ENCODE measurements around the gene TCF4.

Gene TCF4

GRCh38 chr18:55314031-55314430 lies 274.0 kb downstream of the TCF4 start:
- no peak for FAIRE-seq

GRCh38 chr18:55310863-55311262 lies 277.1 kb downstream of the TCF4 start:
- no peak for FAIRE-seq

- FAIRE-seq: no peak
Measured at GRCh38 chr18:55310044-55310676, 277.8 kb downstream of the TCF4 start.

- FAIRE-seq: no peak
Measured at GRCh38 chr18:55309249-55309648, 278.7 kb downstream of the TCF4 start.

- FAIRE-seq: no peak
Measured at GRCh38 chr18:55307505-55307904, 280.5 kb downstream of the TCF4 start.

DNA sequence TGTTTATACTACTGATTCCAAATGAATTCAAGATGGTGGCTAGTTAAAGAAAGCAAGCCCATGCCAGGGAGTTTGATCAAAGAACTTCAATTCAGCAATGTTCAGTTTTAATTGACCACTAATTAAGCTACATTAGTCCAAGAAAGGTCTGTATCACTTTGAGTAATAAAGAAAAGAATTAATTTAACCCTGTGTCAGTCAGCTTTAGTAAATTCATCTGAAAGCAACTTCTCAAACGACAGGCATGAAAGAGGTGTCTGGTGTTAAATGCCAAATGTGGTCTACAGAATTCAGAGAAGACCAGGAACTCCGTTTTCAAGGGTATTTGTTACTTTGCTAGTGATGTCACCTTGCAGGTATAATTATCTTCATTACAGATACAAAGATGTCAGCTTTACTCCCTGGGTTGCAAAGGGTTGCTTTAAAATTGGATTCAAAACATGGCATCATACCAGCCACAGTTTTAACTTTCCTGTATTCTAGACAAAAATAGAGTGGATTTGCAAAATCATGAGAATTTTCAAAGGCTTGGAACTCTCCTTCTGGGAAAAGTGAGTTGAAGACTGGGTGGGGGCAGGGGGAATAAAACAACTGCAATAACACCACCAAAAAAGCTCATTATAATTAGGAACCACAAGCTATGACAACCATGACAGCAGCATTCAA lies 281.5 kb downstream of the TCF4 start:
- FAIRE-seq: no peak

GRCh38 chr18:55302167-55302833 lies 285.7 kb downstream of the TCF4 start:
- FAIRE-seq: no peak

DNA sequence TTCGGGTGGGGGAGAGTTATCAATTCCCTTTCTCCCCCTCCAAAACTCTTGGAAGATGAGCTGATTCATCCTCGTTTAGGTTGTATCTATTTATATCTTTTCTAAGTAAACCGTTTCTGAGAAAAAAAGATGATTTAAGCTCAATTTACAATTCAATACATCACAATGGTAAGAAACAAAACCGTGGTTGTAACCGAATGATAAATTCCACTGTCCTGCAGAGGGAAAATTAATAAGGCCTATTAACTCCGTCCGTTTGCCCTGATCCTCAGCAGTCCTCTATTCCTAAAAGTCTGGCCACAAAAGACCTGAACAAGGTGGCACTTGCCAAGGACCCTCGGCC lies 286.2 kb downstream of the TCF4 start:
- FAIRE-seq: no peak

DNA sequence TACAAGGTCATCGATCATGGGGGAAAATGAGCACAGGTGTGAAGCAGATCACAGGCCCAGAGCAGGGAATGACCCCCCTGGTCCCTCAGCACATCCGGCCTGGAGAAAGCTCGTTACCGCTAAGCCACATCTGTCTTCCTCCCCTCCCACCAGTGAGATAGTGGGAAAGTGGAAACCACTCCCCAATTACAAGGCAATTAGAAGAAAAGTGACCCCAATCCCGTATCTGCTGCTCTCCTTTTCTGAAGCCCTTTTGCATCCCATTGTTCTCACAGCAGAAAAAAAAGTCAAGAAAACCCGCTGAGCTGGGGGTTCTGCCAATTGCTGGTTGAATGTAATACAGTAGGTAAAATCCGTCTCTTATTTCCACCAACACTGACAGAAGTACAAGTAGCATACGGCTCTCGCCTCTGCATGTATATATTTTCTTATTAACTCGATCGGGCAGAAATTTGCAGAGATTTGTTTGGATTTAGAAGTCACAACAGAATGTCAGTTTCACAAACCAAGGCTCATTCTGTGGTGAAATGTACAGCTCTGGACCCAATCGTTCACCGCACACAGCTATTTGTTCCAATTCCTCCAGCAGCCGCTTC lies 287.0 kb downstream of the TCF4 start:
- no peak for FAIRE-seq

- no peak for FAIRE-seq
Measured at GRCh38 chr18:55300421-55300935, 287.5 kb downstream of the TCF4 start.

DNA sequence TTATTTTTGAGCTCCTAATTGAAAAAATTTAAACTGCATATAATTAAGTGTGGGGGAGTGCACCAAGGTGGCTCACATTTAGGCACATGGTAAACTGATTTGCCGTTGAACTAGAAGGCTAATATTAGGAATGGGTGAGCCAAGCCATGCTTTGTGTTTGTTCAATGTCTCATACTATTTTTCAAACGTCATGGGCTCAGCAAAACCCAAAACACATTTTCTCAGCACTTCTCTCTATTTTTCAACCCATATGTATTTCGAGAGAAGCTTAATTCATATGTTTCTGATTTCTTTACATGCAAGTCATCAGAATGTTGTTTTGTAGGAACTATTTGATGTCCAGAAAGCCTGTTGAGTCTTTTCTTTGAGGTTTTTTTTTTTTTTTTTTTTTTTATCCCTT lies 291.2 kb downstream of the TCF4 start:
- no peak for FAIRE-seq

DNA sequence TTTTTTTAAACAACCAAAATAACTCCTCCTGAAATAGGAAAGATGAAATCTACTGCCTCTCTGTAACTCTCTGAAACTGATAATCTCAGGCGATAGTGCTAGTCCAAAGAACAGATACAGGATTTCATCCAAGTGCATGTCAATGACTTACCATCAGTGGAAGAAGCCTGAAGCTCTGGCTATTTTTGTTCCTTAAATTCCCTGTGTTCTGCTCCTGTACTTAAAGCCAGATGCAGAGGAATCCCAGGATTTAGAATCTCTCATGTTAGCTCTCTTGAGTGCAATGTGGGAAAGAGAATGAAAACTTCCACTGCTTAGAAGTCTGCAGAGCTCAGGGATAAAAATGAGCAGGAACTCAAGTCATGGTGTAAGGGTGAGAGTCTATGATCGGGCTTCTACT lies 291.9 kb downstream of the TCF4 start:
- no peak for FAIRE-seq

GRCh38 chr18:55290898-55291297 lies 297.1 kb downstream of the TCF4 start:
- FAIRE-seq: no peak

- no peak for FAIRE-seq
Measured at GRCh38 chr18:55289775-55290174, 298.2 kb downstream of the TCF4 start.

DNA sequence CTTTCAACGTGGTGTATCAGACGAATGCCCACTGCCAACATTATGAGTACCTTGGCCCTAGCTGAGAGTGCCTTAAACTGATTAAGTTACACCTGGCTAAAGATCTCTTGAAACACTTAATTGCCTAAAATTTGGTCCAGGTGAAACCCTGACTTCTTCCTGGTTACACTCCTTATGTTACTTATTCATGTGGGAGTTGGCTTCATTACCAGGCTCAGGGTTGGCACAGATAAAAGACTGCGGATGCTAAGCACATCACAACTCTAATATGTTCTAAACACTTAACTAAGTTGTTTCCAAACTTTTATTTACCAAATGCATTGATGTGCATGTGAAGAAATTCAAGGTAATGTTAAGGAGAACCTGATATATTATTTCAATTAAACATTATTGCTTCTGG lies 298.9 kb downstream of the TCF4 start:
- FAIRE-seq: no peak

- no peak for FAIRE-seq
Measured at GRCh38 chr18:55287935-55288868, 299.8 kb downstream of the TCF4 start.

DNA sequence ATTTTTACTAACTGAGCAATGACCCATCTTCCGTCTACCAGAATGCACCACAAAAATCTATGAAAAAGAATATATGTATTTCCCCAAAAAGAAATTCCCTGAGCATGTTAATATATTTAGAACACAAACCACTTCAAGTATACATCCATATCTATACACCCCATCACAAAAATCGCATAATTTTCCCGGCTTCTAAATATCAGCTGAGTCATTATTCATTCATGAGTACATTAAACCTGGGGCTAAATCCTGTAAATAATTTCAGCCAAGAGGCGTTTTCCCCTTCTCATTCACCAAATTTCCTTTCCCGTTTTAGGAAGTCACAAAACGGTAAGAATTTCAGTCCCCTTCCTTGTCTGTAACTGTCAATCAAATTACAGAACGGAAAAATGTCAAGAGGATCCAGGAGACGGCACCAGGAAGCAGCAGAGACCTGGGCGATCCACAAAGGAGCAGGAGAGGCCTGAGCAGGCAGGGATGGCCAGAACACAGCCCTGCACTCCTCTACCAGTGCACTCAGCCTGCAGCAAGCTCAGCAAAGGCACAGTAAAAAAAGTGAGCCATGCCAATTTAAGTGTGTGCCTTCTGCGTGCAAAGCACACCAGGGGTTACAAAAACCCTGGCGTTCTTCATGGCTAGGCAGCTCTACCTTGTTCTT lies 300.7 kb downstream of the TCF4 start:
- FAIRE-seq: no peak

DNA sequence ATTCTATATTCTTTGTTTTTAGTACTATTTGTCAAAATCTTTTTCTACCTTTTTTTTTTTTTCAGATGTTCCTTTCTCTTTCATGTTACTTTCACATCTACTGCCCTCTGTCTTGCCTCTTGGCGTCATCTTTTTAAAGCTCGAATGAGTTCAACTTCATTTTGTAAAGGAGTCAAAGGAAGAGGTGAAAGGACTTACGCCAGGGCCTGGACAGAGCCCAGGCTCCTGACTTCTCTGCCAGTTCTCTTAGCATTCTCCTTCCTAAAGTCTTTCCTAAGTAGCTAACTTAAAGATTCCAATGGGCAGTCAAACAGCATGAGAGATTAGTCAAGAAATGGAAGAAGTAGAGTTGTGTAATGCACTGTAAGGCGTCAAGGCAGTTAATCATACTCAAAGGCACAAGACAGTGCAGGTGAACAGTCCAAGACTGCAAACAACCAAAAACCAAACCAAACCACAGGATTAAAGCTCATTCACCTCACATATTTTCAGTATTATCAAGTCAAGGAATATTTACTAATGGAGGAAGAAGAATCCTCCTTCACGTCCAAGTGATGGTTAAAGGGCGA lies 301.7 kb downstream of the TCF4 start:
- no peak for FAIRE-seq

DNA sequence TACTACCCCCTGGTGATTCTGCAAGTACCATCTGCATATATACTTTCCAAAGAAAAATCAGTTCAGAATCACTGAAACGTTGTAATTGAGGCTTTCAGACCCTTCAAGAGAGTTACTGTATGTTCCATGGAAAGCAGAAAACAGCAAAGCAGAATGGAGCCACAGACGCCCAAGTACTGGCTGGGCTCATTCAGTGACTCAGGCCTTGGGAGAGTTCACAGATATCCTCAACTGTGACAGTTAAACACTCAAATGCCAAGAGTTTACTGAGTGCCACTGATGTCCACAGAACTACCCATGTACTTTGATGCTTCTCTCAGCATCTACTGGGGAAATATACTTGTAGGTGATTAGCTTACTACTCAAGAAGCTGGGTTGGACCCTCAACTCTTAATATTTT lies 303.4 kb downstream of the TCF4 start:
- FAIRE-seq: no peak

GRCh38 chr18:55283309-55283708 lies 304.7 kb downstream of the TCF4 start:
- FAIRE-seq: no peak

DNA sequence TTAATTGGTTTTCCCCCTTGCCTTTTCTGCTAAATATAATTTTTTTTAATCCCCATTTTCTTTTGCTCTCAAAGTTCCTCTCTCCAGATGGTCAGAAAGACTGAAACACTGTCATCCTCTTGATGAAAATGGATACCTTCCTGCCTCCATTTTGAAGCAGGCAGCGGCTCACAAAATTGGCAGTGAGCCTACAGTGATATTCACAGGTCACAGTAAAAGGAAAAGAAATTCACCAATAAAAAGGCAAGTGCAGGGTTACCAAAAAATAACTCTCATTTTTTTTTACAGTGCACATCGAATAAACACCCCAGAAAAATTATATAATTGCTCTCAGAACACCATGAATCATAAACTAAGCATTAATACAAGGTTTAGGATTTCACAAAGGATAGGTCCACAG lies 307.5 kb downstream of the TCF4 start:
- FAIRE-seq: no peak

All from TTC549 (cell line).